H1 (cell line): ENCODE results near the gene TMEM144. TPM values are rescaled to one million over a fixed set of nuclear protein-coding genes. Genes with fewer than 3 reads are reported as not detected.

Experiments used
- CTCF ChIA-PET: fragments of 300-600 bp; sonication (Branson Sonifier 250); formaldehyde crosslinking; loops from one replicate; lab custom pipeline; 2021; ENCODE audit not compliant: partially characterized antibody; lab: Charles Lee
- POLR2A ChIA-PET: fragments of 300-600 bp; sonication (Branson Sonifier 250); formaldehyde crosslinking; loops from one replicate; lab custom pipeline; 2021; ENCODE audit warnings: inconsistent platforms; ENCODE audit not compliant: partially characterized antibody; lab: Charles Lee
- DNase-seq, 2 experiments: peaks; one replicate each; pipeline versions ENCODE4 v3.0.0 to v3.0.0-alpha.2; 2010 to 2022; ENCODE audit warnings: low spot score in 2 of 2, low read depth in 1 of 2, mixed read lengths in 1 of 2
- FAIRE-seq: peaks from 2 replicates; lab custom pipeline; 2011; peaks lifted over from hg19 to GRCh38; lab: Jason Lieb, UNC
- H2AFZ ChIP-seq: 2 replicates; pipeline ENCODE4 v1.8.1; 2012; ENCODE audit warnings: low read length, inconsistent platforms
- H2AK5ac ChIP-seq: 2 replicates; pipeline ENCODE4 v1.6.1; 2013; ENCODE audit warnings: low read depth, low read length
- H2BK120ac ChIP-seq: replicated peaks from 2 replicates; pipeline ENCODE3; 2013; ENCODE audit warnings: low read depth, low read length, inconsistent platforms
- H2BK12ac ChIP-seq: 2 replicates; pipeline ENCODE4 v1.6.1; 2013; ENCODE audit warnings: low read depth, low read length
- H2BK15ac ChIP-seq: 2 replicates; pipeline ENCODE4 v1.6.1; 2013; ENCODE audit warnings: low read length
- H2BK20ac ChIP-seq: 2 replicates; pipeline ENCODE4 v1.6.1; 2013; ENCODE audit warnings: low read length
- H2BK5ac ChIP-seq: 2 replicates; pipeline ENCODE4 v1.6.1; 2013; ENCODE audit warnings: low read depth, low read length
- H3K14ac ChIP-seq: 2 replicates; pipeline ENCODE4 v1.6.1; 2013; ENCODE audit warnings: inconsistent platforms; ENCODE audit not compliant: insufficient read length
- H3K18ac ChIP-seq: 2 replicates; pipeline ENCODE4 v1.6.1; 2013; ENCODE audit warnings: low read length; ENCODE audit errors: extremely low read depth
- H3K23ac ChIP-seq: 2 replicates; pipeline ENCODE4 v1.6.1; 2013; ENCODE audit warnings: inconsistent platforms; ENCODE audit not compliant: insufficient read length
- H3K23me2 ChIP-seq: 2 replicates; pipeline ENCODE4 v1.6.1; 2013; ENCODE audit warnings: low read depth, low read length
- H3K27ac ChIP-seq: 2 replicates; pipeline ENCODE4 v1.6.1; 2011; ENCODE audit warnings: low read depth, low read length, inconsistent platforms
- H3K27me3 ChIP-seq, 4 experiments: replicated peaks in 1 of 4; 1 replicate in 1 of 4; 2 replicates in 3 of 4; pipeline versions ENCODE4 v1.6.1 to v1.8.1; 2011 to 2013; ENCODE audit warnings: low read length in 3 of 4, mild to moderate bottlenecking in 3 of 4, inconsistent platforms in 2 of 4, mixed read lengths in 2 of 4, moderate library complexity in 1 of 4; ENCODE audit not compliant: control insufficient read depth in 3 of 4, insufficient read depth in 3 of 4; ENCODE audit errors: extremely low read depth in 1 of 4
- H3K36me3 ChIP-seq, 4 experiments: 2 replicates each; pipeline versions ENCODE4 v1.6.1 to v1.8.1; 2011 to 2013; ENCODE audit warnings: mild to moderate bottlenecking in 4 of 4, low read length in 3 of 4, moderate library complexity in 2 of 4, control low read depth in 1 of 4, inconsistent platforms in 1 of 4; ENCODE audit not compliant: insufficient read depth in 4 of 4, control insufficient read depth in 2 of 4
- H3K4ac ChIP-seq: replicated peaks from 2 replicates; pipeline ENCODE3; 2013; ENCODE audit warnings: low read length, low read depth, mixed read lengths, inconsistent platforms; ENCODE audit not compliant: insufficient read length
- H3K4me1 ChIP-seq, 4 experiments: replicated peaks in 1 of 4; 1 replicate in 1 of 4; 2 replicates in 3 of 4; pipeline versions ENCODE4 v1.6.1 to v1.8.1; 2011 to 2013; ENCODE audit warnings: low read length in 3 of 4, inconsistent platforms in 2 of 4, mixed read lengths in 1 of 4; ENCODE audit not compliant: insufficient read depth in 4 of 4, control insufficient read depth in 3 of 4
- H3K4me2 ChIP-seq, 2 experiments: 2 replicates each; pipeline versions ENCODE4 v1.6.1 to v1.8.1; 2011 to 2013; ENCODE audit warnings: low read depth in 2 of 2, low read length in 2 of 2, control low read depth in 1 of 2, inconsistent platforms in 1 of 2, mild to moderate bottlenecking in 1 of 2; ENCODE audit not compliant: insufficient read depth in 1 of 2
- H3K4me3 ChIP-seq, 4 experiments: fragments of 200-600, 300-600 bp in 1 of 4; sonication (generic), shearing (Covaris generic), sonication (Bioruptor Twin) in 1 of 4; 2 replicates each; pipeline versions ENCODE4 v1.5.1 to v1.8.1; 2011 to 2016; ENCODE audit warnings: low read length in 4 of 4, low read depth in 3 of 4, control low read depth in 2 of 4, inconsistent platforms in 2 of 4, mild to moderate bottlenecking in 2 of 4, mixed read lengths in 1 of 4, moderate library complexity in 1 of 4; ENCODE audit not compliant: insufficient read depth in 2 of 4; ENCODE audit errors: extremely low read depth in 1 of 4
- H3K56ac ChIP-seq: replicated peaks from 2 replicates; pipeline ENCODE3; 2013; ENCODE audit warnings: low read depth, mild to moderate bottlenecking, mixed read lengths, low read length, inconsistent platforms; ENCODE audit not compliant: insufficient read length
- H3K79me1 ChIP-seq: 2 replicates; pipeline ENCODE4 v1.6.1; 2013; ENCODE audit warnings: low read depth, low read length, control low read depth
- H3K79me2 ChIP-seq, 2 experiments: 2 replicates each; pipeline versions ENCODE4 v1.6.1 to v1.8.1; 2012 to 2013; ENCODE audit warnings: low read length in 2 of 2, mild to moderate bottlenecking in 2 of 2, inconsistent platforms in 1 of 2; ENCODE audit not compliant: insufficient read depth in 2 of 2, control insufficient read depth in 1 of 2
- H3K9ac ChIP-seq, 4 experiments: replicated peaks in 1 of 4; 1 replicate in 1 of 4; 2 replicates in 3 of 4; pipeline versions ENCODE4 v1.6.1 to v1.8.1; 2011 to 2013; ENCODE audit warnings: low read depth in 3 of 4, low read length in 3 of 4, control low read depth in 2 of 4, mild to moderate bottlenecking in 2 of 4, moderate library complexity in 2 of 4, inconsistent platforms in 1 of 4; ENCODE audit errors: extremely low read depth in 1 of 4
- H3K9me3 ChIP-seq, 2 experiments: 2 replicates each; pipeline versions ENCODE4 v1.6.1 to v1.8.1; 2012 to 2013; ENCODE audit warnings: mild to moderate bottlenecking in 2 of 2, moderate library complexity in 2 of 2, control low read depth in 1 of 2, inconsistent platforms in 1 of 2, low read depth in 1 of 2, low read length in 1 of 2, mixed read lengths in 1 of 2; ENCODE audit not compliant: insufficient read depth in 2 of 2
- H4K20me1 ChIP-seq, 2 experiments: replicated peaks in 1 of 2; 2 replicates each; pipeline versions ENCODE3 to v1.8.1; 2011 to 2013; ENCODE audit warnings: inconsistent platforms in 2 of 2, low read length in 2 of 2, mild to moderate bottlenecking in 1 of 2; ENCODE audit not compliant: insufficient read depth in 2 of 2, control insufficient read depth in 1 of 2
- H4K5ac ChIP-seq: 2 replicates; pipeline ENCODE4 v1.6.1; 2013; ENCODE audit warnings: low read length, low read depth, mixed read lengths, inconsistent platforms; ENCODE audit not compliant: insufficient read length
- H4K8ac ChIP-seq: 2 replicates; pipeline ENCODE4 v1.8.0; 2013; ENCODE audit warnings: mild to moderate bottlenecking, moderate library complexity, low read length, inconsistent platforms; ENCODE audit not compliant: insufficient read depth; ENCODE audit errors: extremely low read depth
- H4K91ac ChIP-seq: replicated peaks from 2 replicates; pipeline ENCODE3; 2013; ENCODE audit warnings: low read length, mixed read lengths, inconsistent platforms; ENCODE audit not compliant: insufficient read length
- ASH2L ChIP-seq: fragments of 200-600, 300-600 bp; sonication (generic); IDR thresholded peaks from one replicate; pipeline ENCODE4 v1.7.1; 2017; ENCODE audit warnings: low read length
- CBX5 ChIP-seq: fragments of 300-800, 300-1000 bp; sonication (generic); IDR thresholded peaks from 2 replicates; pipeline ENCODE4 v1.7.1; 2016; ENCODE audit warnings: antibody characterized with exemption, low read length, low read depth
- CREB1 ChIP-seq: IDR thresholded peaks from 2 replicates; pipeline ENCODE4 v1.6.1; 2012; ENCODE audit warnings: inconsistent platforms
- HDAC6 ChIP-seq: IDR thresholded peaks from one replicate; pipeline ENCODE4 v1.7.1; 2012; ENCODE audit warnings: low read depth, mild to moderate bottlenecking, inconsistent platforms, low read length, moderate library complexity
- POLR2A ChIP-seq, 2 experiments: IDR thresholded peaks; 1 replicate in 1 of 2; 2 replicates in 1 of 2; pipeline ENCODE4 v1.6.1; 2011; ENCODE audit warnings: low read depth in 2 of 2, low read length in 2 of 2, mild to moderate bottlenecking in 2 of 2; ENCODE audit errors: control extremely low read depth in 1 of 2
- SP4 ChIP-seq: IDR thresholded peaks from 2 replicates; pipeline ENCODE4 v1.6.1; 2012; ENCODE audit warnings: low read length, inconsistent platforms
- SUZ12 ChIP-seq: fragments of 200-600 bp; sonication (generic); IDR thresholded peaks from 2 replicates; pipeline ENCODE4 v1.6.1; 2012; ENCODE audit warnings: mild to moderate bottlenecking, inconsistent platforms, low read length, moderate library complexity, mixed read lengths
- WGBS, 2 experiments: shearing (Covaris generic) in 1 of 2; methylation state at CpG; one replicate each; pipeline versions ENCODE4 v1.1.6 to v1.1.7; 2013 to 2015; ENCODE audit warnings: low lambda C conversion rate in 2 of 2, mixed read lengths in 2 of 2, inconsistent platforms in 1 of 2, low coverage in 1 of 2, missing lambda C conversion rate in 1 of 2; ENCODE audit not compliant: insufficient replicate concordance in 2 of 2, insufficient coverage in 1 of 2, insufficient read length in 1 of 2; ENCODE audit errors: extremely low coverage in 1 of 2, missing lambda C conversion rate in 1 of 2; 5-methylcytosine and 5-hydroxymethylcytosine counted together
- polyA plus RNA-seq, 7 experiments: library from polyadenylated mRNA; depleted of rRNA in 3 of 7; stranded (reverse) in 5 of 7; unstranded in 2 of 7; fragments of >200 nt in 5 of 7; fragments of 200-250 nt in 2 of 7; gene quantifications; 1 replicate in 5 of 7; 2 replicates in 1 of 7; 4 replicates in 1 of 7; pipeline versions ENCODE4 v1.2.1 to v1.2.3, GENCODE V29; 2011 to 2013; ENCODE audit warnings: missing spikeins in 2 of 7, mixed read lengths in 2 of 7
- total RNA-seq: library from RNA; stranded (reverse); fragmentation: NEBNext Ultra II Directional; extraction: Animal tissue kit (Norgen Biotek cat#: 25700); gene quantifications from 2 replicates; pipeline ENCODE4 v1.2.1, GENCODE V29; 2021
- TF ChIP-seq, protein P1 (sequence below): IDR thresholded peaks from 2 replicates; pipeline ENCODE4 v1.6.1; 2012; ENCODE audit warnings: low read length, inconsistent platforms

Gene TMEM144
- total and polyA plus RNA-seq, 2 of the 8 experiments (the other 6 are each of a cell fraction or from before 2014, with no cell fraction given) = 1.9 to 2.6 TPM

DNA sequence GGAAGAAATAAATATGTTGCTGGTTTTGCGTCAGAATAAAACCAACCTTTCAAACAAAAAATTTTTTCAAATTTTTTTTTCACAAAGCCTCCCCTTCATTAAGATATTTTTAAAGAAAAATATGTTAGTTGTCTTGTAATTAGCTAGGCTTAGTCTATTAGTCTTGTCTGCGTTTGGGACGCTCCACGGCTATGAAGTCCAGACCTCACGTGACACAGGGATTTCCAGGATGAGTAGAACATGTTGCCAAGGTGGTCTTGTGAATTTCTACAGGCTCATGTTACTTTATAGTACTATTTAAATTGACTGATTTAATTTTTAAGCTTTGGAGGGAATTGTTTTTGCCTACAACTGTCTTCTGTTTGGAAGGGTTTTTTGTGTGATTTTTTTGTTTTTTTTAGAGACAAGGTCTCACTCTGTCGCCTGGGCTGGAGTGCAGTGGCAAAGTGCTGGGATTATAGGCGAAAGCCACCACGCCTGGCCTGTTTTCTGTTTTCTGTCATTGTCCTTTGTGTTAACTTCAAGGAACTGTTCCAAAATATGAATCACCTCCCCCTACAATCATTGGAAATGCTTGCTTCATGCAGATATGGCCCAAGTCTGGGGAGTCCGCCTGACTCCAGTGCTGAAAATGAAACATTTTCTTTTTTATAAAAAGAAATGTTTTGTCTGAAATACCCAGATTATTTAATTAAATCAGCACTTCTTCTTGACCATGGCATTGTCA, 26.2 kb downstream of the TMEM144 start:
- Histone ChIP-seq H2BK20ac (no peak overlapping the region), H3K23ac (no peak overlapping the region), H2BK5ac (no peak overlapping the region), H3K4ac (no peak overlapping the region), H3K27me3 (no peaks in the 10 kb centered on the region), H3K18ac (no peak overlapping the region), H4K8ac (no peak overlapping the region), H3K9me3 (no peaks in the 10 kb centered on the region), H2AFZ (no peak overlapping the region), H3K4me1 (no peaks in the 10 kb centered on the region), H4K20me1 (no peaks in the 10 kb centered on the region), H4K5ac (no peak overlapping the region), H2BK120ac (no peak overlapping the region), H3K9ac (no peak overlapping the region), H3K27ac (no peak overlapping the region), H3K79me2 (no peaks in the 10 kb centered on the region), H3K56ac (no peak overlapping the region), H2AK5ac (no peak overlapping the region), H3K36me3 (no peaks in the 10 kb centered on the region), H2BK12ac (no peak overlapping the region), H2BK15ac (no peak overlapping the region), H3K4me2 (no peak overlapping the region), H3K79me1 (no peaks in the 10 kb centered on the region), H3K4me3 (no peak overlapping the region), H3K23me2 (no peaks in the 10 kb centered on the region; the same call in 1 of the 2 replicates), H3K14ac (no peak overlapping the region), H4K91ac (no peak overlapping the region)
- ChIA-PET CTCF (interaction anchor here (0.6 kb wide), 1 partner anchor 11 kb away, joined by 4 read pairs; no protein-coding TSS in a partner anchor), POLR2A (no interaction called here)
- no peak for DNase-seq
- TF ChIP-seq CREB1 (no peak), CBX5 (no peak), ASH2L (no peak), SP4 (no peak), POLR2A (IDR thresholded peaks at IDR 0.05; ENCODE audit: control extremely low read depth in 1 of 2, low read depth in 2 of 2, low read length in 2 of 2) (no peak), HDAC6 (no peak), SUZ12 (no peak)
- TF ChIP-seq, protein P1, sequence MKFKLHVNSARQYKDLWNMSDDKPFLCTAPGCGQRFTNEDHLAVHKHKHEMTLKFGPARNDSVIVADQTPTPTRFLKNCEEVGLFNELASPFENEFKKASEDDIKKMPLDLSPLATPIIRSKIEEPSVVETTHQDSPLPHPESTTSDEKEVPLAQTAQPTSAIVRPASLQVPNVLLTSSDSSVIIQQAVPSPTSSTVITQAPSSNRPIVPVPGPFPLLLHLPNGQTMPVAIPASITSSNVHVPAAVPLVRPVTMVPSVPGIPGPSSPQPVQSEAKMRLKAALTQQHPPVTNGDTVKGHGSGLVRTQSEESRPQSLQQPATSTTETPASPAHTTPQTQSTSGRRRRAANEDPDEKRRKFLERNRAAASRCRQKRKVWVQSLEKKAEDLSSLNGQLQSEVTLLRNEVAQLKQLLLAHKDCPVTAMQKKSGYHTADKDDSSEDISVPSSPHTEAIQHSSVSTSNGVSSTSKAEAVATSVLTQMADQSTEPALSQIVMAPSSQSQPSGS = no peak
- 91% methylated on average over 9 of the region's 9 CpGs; no CpG with 5 or more reads in 1 of the 2 experiments for WGBS, 2 experiments
- no peak for FAIRE-seq
